Panc1 (cell line): ENCODE measurements around the gene ICAM2.

Experiments used
- CTCF ChIP-seq: fragments of 450-650 bp; IDR thresholded peaks from 2 replicates; pipeline ENCODE4 v1.5.1; 2017; ENCODE audit warnings: mild to moderate bottlenecking
- POLR2AphosphoS5 ChIP-seq: IDR thresholded peaks from 2 replicates; pipeline ENCODE4 v1.6.1; 2012; ENCODE audit warnings: mild to moderate bottlenecking, low read depth, low read length, moderate library complexity
- REST ChIP-seq, 2 experiments: IDR thresholded peaks; 2 replicates each; pipeline ENCODE4 v1.6.1; 2011 to 2012; ENCODE audit warnings: low read depth in 2 of 2, control low read depth in 1 of 2, low read length in 1 of 2, mild to moderate bottlenecking in 1 of 2, moderate library complexity in 1 of 2; ENCODE audit not compliant: insufficient read depth in 1 of 2
- SIN3A ChIP-seq: IDR thresholded peaks from 2 replicates; pipeline ENCODE4 v1.6.1; 2012; ENCODE audit warnings: low read depth, mild to moderate bottlenecking, low read length, moderate library complexity, borderline replicate concordance; ENCODE audit not compliant: insufficient read depth

GRCh38 chr17:63972796-63973195 lies 47.6 kb downstream of the ICAM2 start, which contains the start of gene SCN4A:
- TF ChIP-seq CTCF: no peak
- TF ChIP-seq REST (IDR thresholded peaks at IDR 0.05; ENCODE audit: insufficient read depth in 1 of 2, low read depth in 2 of 2, low read length in 1 of 2): no peak
- no peak for TF ChIP-seq POLR2AphosphoS5
- no peak for TF ChIP-seq SIN3A
